Large intestine (tissue), 3 donors: ENCODE results near the gene HNRNPLL. TPM values are rescaled to one million over a fixed set of nuclear protein-coding genes. Genes with fewer than 3 reads are reported as not detected.
A peak's percentile ranks its signal among the peaks of the same experiment; 100 is the strongest.
"Not testable (repeated sequence)": the region's sequence is repeated elsewhere in the genome, so short reads cannot be mapped to it uniquely, and the experiment has no call there.

Experiments used
- DNase-seq, 2 donors: peaks; one replicate each; pipeline versions ENCODE4 v3.0.0 to v3.0.0-alpha.2; 2013
- H3K27ac ChIP-seq: one replicate; pipeline ENCODE4 v1.5.1; 2013; ENCODE audit warnings: low read length
- H3K27me3 ChIP-seq: 2 replicates; pipeline ENCODE4 v1.6.1; 2013; ENCODE audit warnings: low read length; ENCODE audit not compliant: control insufficient read depth, insufficient read depth
- H3K36me3 ChIP-seq: 2 replicates; pipeline ENCODE4 v1.6.1; 2013; ENCODE audit warnings: low read length; ENCODE audit not compliant: control insufficient read depth, insufficient read depth
- H3K4me1 ChIP-seq: one replicate; pipeline ENCODE4 v1.6.1; 2013; ENCODE audit warnings: low read length; ENCODE audit not compliant: control insufficient read depth, insufficient read depth
- H3K4me3 ChIP-seq: one replicate; pipeline ENCODE4 v1.5.1; 2013; ENCODE audit warnings: low read length
- H3K9me3 ChIP-seq: one replicate; pipeline ENCODE4 v1.6.1; 2013; ENCODE audit warnings: mild to moderate bottlenecking, low read depth, low read length, moderate library complexity; ENCODE audit not compliant: control insufficient read depth
- WGBS: methylation state at CpG from one replicate; pipeline ENCODE4 v1.1.5; 2013; ENCODE audit warnings: low lambda C conversion rate; ENCODE audit not compliant: insufficient coverage; 5-methylcytosine and 5-hydroxymethylcytosine counted together
- polyA plus RNA-seq: library from polyadenylated mRNA; unstranded; fragments of 120-200 nt; gene quantifications from one replicate; pipeline ENCODE4 v1.2.1, GENCODE V29; 2013

Gene HNRNPLL
- polyA plus RNA-seq, 1 donor: 42.2 TPM

DNA sequence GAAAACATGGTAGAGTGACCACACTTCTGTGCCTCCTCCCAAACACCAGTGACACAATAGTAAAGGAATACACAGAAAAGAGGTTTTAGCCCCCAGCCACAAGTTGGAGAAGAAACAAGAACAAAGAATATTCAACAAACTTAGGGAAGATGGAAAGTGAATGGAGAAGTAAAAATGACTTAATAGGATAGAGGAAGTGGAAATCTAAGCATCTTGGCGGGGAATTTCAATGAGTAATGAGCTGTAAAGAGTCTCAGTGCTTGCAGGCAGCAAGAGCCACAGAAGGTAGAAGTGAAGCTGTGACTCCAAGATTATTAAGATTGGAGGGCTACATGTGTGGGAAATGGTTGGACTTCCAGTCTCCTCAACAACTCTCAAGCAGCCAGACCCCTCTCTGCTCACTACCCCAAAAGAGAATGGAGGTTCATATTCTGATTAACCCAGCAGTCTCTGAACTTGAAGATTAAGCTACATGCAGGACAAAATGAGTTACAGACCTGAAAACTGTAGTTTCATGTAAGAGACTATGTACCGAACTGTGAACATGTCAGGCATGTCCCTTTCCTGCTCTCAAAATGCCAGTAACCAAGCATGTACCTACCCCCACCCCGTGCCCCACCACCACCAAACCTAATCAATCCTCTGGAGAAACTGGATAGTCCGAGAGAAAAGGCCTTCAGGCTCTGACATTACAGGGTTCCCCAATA is 16.9 kb upstream of the HNRNPLL start:
- no peaks in the 10 kb centered on the region for H3K9me3 ChIP-seq
- WGBS: no CpG with 5 or more reads among the region's 4 CpGs
- H3K4me1 ChIP-seq: no peaks in the 10 kb centered on the region
- no peak overlapping the region for H3K4me3 ChIP-seq
- DNase-seq: peak in 1 of 2 donors; percentile 25
- no peak overlapping the region for H3K27ac ChIP-seq
- no peaks in the 10 kb centered on the region for H3K36me3 ChIP-seq
- H3K27me3 ChIP-seq: no peaks in the 10 kb centered on the region

- no CpG with 5 or more reads among the region's 3 CpGs for WGBS
Measured at GRCh38 chr2:38617301-38617700, 14.6 kb upstream of the HNRNPLL start.

GRCh38 chr2:38615237-38615636 is 12.5 kb upstream of the HNRNPLL start:
- Histone ChIP-seq H3K4me3 (no peak overlapping the region), H3K4me1 (no peaks in the 10 kb centered on the region)
- WGBS: no CpG with 5 or more reads among the region's 1 CpG

More at GRCh38 chr2:38617301-38617700, 14.6 kb upstream of the HNRNPLL start:
- no peak for DNase-seq
- Histone ChIP-seq H3K9me3 (no peaks in the 10 kb centered on the region), H3K36me3 (no peaks in the 10 kb centered on the region), H3K4me3 (no peak overlapping the region), H3K27me3 (no peaks in the 10 kb centered on the region), H3K27ac (no peak overlapping the region), H3K4me1 (no peaks in the 10 kb centered on the region)

GRCh38 chr2:38613849-38614213 is 11.1 kb upstream of the HNRNPLL start:
- H3K4me1 ChIP-seq: no peaks in the 10 kb centered on the region
- WGBS: 100% methylated on average over 1 of the region's 3 CpGs
- no peaks in the 10 kb centered on the region for H3K36me3 ChIP-seq
- H3K27me3 ChIP-seq: no peaks in the 10 kb centered on the region
- H3K9me3 ChIP-seq: no peaks in the 10 kb centered on the region
- no peak overlapping the region for H3K4me3 ChIP-seq
- no peak for DNase-seq
- no peak overlapping the region for H3K27ac ChIP-seq

More at GRCh38 chr2:38615237-38615636, 12.5 kb upstream of the HNRNPLL start:
- Histone ChIP-seq H3K36me3 (no peaks in the 10 kb centered on the region), H3K27ac (no peak overlapping the region), H3K9me3 (no peaks in the 10 kb centered on the region), H3K27me3 (no peaks in the 10 kb centered on the region)
- no peak for DNase-seq

- no peak for DNase-seq
- WGBS: 71% methylated on average over 3 of the region's 10 CpGs
- Histone ChIP-seq H3K27ac (no peak overlapping the region), H3K27me3 (no peaks in the 10 kb centered on the region), H3K4me3 (no peak overlapping the region), H3K4me1 (no peaks in the 10 kb centered on the region), H3K9me3 (no peaks in the 10 kb centered on the region), H3K36me3 (no peaks in the 10 kb centered on the region)
Measured at GRCh38 chr2:38613126-38613848, 10.6 kb upstream of the HNRNPLL start.

DNA sequence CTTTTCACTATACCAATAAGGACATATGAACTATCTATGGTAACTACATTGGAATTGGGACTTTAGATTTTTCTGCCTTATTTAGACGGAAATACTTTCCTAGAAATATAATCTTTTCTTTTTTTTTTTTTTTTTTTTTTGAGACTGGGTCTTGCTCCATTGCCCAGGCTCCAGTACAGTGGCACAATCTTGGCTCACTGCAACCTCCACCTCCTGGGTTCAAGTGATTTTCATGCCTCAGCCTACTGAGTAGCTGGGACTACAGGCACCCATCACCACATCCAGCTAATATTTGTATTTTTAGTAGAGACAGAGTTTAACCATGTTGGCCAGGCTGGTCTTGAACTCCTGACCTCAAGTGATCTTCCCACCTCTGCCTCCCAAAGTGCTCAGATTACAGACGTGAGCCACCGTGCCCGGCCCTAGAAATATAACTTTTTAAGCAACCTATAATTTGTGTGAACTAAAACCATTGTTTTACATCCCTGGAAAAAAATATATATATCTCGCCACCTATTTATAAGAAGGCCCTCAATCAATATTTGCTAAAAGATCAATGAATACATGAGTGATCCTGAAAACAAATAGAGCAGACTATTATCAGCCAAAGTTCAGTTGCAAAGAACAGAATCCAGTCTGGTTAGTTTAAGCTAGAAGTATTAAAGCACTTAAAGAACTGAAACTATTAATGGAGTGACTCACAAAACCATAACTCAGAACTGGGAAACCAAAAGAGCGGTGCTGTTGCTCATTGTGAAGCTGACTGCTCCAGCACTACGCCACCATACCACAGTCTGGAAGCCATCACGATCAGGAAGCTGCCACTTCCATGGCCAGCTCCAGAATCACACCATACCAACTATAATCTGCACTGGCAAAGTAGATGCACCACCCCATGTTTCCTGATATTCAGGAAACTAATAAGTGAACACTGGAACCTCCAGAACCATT is 8.4 kb upstream of the HNRNPLL start:
- no peaks in the 10 kb centered on the region for H3K9me3 ChIP-seq
- no peaks in the 10 kb centered on the region for H3K36me3 ChIP-seq
- H3K27ac ChIP-seq: no peak overlapping the region
- no peaks in the 10 kb centered on the region for H3K27me3 ChIP-seq
- DNase-seq: peak in 1 of 2 donors; percentile 31
- no peak overlapping the region for H3K4me3 ChIP-seq
- WGBS: 80% methylated on average over 1 of the region's 8 CpGs
- H3K4me1 ChIP-seq: no peaks in the 10 kb centered on the region

DNA sequence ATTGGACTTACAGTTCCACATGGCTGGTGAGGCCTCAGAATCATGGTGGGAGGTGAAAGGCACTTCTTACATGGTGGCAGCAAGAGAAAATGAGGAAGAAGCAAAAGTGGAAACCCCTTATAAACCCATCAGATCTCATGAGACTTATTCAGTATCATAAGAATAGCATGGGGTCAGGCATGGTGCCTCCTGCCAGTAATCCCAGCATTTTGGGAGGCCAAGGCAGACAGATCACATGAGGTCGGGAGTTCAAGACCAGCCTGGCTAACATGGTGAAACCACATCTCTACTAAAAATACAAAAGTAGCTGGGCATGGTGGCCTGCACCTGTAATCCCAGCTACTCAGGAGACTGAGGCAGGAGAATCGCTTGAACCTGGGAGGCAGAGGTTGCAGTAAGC is 6.5 kb upstream of the HNRNPLL start:
- not testable (repeated sequence) for H3K4me1 ChIP-seq, H3K36me3 ChIP-seq, H3K9me3 ChIP-seq, H3K4me3 ChIP-seq, DNase-seq, H3K27ac ChIP-seq, H3K27me3 ChIP-seq
- no CpG with 5 or more reads among the region's 2 CpGs for WGBS

- no peak for DNase-seq
- Histone ChIP-seq H3K4me1 (no peaks in the 10 kb centered on the region), H3K27ac (no peak overlapping the region), H3K36me3 (no peaks in the 10 kb centered on the region), H3K27me3 (no peaks in the 10 kb centered on the region), H3K4me3 (no peak overlapping the region), H3K9me3 (no peaks in the 10 kb centered on the region)
- WGBS: 100% methylated on average over 1 of the region's 2 CpGs
Measured at GRCh38 chr2:38608755-38609154, 6.0 kb upstream of the HNRNPLL start.

DNA sequence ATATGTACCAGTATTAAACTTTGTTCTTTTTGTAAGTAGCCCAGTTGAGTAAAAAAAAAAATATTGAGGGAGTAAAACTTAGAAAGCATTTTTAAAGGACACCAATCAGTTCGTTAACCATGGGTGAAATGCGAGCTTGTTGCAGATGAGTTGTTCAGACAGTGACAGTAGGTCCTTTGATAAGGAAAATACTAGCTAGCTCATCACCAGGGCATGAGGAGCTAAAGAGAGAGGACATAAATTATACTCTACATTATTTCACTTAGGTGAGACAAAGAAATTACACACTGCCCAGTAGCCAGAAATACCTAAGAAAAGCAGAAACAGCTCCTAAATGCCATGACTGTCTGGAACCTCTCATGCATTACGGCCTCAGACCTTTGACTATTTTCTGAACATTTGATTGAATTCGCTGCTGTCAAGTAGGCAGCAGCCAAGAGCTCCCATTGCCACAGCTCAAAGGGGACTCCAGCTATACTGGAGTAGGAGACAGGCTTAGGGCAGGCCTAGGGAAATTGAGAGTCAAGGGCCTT is 2.6 kb upstream of the HNRNPLL start:
- H3K9me3 ChIP-seq: peaks cover 2% of the 10 kb centered on the region
- no peaks in the 10 kb centered on the region for H3K4me1 ChIP-seq
- H3K36me3 ChIP-seq: no peaks in the 10 kb centered on the region
- no peak for DNase-seq
- no peak overlapping the region for H3K4me3 ChIP-seq
- no CpG with 5 or more reads among the region's 4 CpGs for WGBS
- H3K27ac ChIP-seq: no peak overlapping the region
- no peaks in the 10 kb centered on the region for H3K27me3 ChIP-seq
